HAP-1 (cell line): Measurements from ENCODE around the gene AKR1C2.
"Not testable (repeated sequence)": the region's sequence is repeated elsewhere in the genome, so short reads cannot be mapped to it uniquely, and the experiment has no call there.

ENCODE experiments used
- DNase-seq, 2 experiments: peaks; one replicate each; pipeline ENCODE4 v3.0.0-alpha.2; 2016 to 2020; ENCODE audit warnings: low spot score in 2 of 2
- H3K27me3 ChIP-seq: fragments of 250-450 bp; sonication (Bioruptor Pico); 2 replicates; pipeline ENCODE4 v1.5.1; 2020; ENCODE audit warnings: low read depth, mild to moderate bottlenecking, moderate library complexity
- H3K36me3 ChIP-seq: fragments of 250-450 bp; sonication (Bioruptor Pico); replicated peaks from 2 replicates; pipeline ENCODE4 v1.5.1; 2020; ENCODE audit warnings: mild to moderate bottlenecking
- H3K4me1 ChIP-seq: fragments of 250-450 bp; sonication (Bioruptor Pico); 2 replicates; pipeline ENCODE4 v1.5.1; 2020; ENCODE audit warnings: mild to moderate bottlenecking
- H3K4me3 ChIP-seq: fragments of 250-450 bp; sonication (Bioruptor Pico); 2 replicates; pipeline ENCODE4 v1.5.1; 2020; ENCODE audit warnings: mild to moderate bottlenecking, moderate library complexity
- H3K9me3 ChIP-seq: fragments of 250-450 bp; sonication (Bioruptor Pico); 2 replicates; pipeline ENCODE4 v1.5.1; 2020; ENCODE audit warnings: mild to moderate bottlenecking, moderate library complexity
- in situ Hi-C: fragments of 300-500 bp; cut with MboI; formaldehyde crosslinking; loops from 3 replicates; pipeline ENCODE4 v1.14.3; 2020; ENCODE audit warnings: low sequenced_read_pairs, inconsistent platforms, mixed read lengths

The AKR1C2 gene

DNA sequence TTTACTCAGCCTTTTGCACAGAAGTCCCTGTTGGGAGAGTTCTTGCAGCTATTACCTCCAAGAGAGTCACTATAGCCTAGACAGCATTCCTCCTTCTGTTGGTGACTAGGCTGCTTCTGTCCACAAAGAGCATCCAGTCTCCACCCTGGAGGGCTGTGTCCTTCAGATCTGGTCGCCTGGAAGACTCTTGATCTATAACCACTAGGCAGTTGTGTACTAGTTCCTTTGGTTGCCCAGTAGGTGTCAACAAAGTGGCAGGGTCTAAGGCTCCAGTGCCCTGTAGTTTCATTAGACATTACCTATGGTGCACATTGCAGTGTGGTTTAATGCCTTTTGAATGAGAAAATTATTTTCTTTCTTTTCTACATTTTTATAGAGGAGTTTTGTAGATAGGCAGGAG lies 11.3 kb upstream of the AKR1C2 start:
- Histone ChIP-seq H3K4me3 (no peak overlapping the region), H3K9me3 (no peaks in the 10 kb centered on the region), H3K4me1 (no peaks in the 10 kb centered on the region), H3K27me3 (no peaks in the 10 kb centered on the region), H3K36me3 (no peaks in the 10 kb centered on the region)
- in situ Hi-C loops = no loop called here
- DNase-seq = no peak

DNA sequence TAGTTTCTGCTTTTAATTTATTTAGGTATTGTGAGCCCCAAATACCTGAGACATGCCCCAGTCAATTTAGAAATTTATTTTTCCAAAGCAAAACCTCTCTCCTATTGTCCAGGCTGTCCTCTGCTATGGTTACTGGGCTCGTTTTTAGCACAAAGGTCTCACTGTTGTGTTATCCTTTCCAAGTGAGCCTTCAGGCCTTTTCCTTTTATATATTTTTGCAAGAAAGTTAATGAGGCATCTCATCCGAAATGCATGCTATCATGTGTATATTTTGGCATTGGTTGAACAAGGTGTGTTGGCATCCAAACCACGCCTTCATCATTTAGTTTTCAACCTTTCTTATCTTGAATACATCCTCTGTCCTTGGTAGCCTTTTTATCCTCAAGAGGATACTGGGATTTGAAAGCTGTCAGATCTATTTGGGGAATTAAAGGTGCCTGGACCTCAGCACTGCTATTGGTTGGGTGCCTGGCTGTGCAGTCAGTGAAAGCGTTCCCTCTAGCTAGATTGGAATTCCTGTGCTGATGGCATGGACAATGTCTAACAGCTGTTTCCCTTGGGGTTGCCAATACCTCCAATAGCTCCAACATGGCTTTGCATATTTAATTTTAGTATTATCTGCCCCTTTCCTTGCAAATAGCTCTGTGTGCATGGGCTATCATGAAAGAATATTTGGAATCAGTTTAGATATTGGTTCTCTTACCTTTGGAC lies 10.7 kb upstream of the AKR1C2 start:
- H3K4me1 ChIP-seq, H3K36me3 ChIP-seq, H3K27me3 ChIP-seq, H3K9me3 ChIP-seq, DNase-seq, H3K4me3 ChIP-seq, in situ Hi-C loops: not testable (repeated sequence)

DNA sequence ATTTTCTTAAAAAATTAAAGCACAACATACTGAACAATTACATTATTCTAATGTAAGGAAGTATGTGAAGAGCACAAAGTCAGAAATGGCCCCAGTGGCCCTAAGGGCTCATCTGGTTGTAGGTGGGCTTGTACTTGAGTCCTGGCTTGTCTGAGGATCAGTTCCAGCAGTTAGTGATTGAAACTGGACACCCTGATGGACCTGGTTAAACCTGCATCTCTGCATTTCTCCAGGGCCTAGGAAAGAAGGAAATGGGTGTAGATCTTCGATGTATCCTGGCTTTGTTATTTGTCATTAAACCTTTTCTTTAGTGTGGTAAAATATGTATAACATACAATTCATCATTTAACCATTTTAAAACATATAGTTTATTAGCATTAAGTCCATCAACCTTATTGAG lies 9.7 kb upstream of the AKR1C2 start:
- Histone ChIP-seq H3K9me3 (no peaks in the 10 kb centered on the region), H3K4me3 (no peak overlapping the region), H3K27me3 (no peaks in the 10 kb centered on the region), H3K36me3 (no peaks in the 10 kb centered on the region), H3K4me1 (no peaks in the 10 kb centered on the region)
- in situ Hi-C loops = no loop called here
- DNase-seq = no peak

DNA sequence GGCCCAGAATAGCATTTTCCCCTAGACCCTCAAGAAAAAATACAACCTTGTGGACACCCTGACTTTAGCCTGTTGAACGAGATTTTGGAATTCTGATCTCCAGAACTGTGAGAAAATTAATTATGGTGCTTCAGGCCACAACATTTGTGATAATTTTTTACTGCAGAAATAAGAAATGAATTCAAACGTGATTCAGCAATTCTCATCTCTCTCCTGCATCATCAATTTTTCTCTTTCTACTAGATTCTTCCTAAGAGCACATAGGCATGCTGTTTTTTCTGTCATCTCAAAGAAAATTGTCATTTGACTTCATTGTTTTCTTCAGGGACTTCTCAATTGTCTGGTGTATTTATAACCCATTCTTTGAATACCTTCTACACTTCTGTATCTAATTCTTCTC lies 8.9 kb upstream of the AKR1C2 start:
- no peaks in the 10 kb centered on the region for H3K36me3 ChIP-seq
- H3K4me1 ChIP-seq = no peaks in the 10 kb centered on the region
- H3K27me3 ChIP-seq = no peaks in the 10 kb centered on the region
- in situ Hi-C loops = no loop called here
- H3K9me3 ChIP-seq = no peaks in the 10 kb centered on the region
- no peak for DNase-seq
- no peak overlapping the region for H3K4me3 ChIP-seq

DNA sequence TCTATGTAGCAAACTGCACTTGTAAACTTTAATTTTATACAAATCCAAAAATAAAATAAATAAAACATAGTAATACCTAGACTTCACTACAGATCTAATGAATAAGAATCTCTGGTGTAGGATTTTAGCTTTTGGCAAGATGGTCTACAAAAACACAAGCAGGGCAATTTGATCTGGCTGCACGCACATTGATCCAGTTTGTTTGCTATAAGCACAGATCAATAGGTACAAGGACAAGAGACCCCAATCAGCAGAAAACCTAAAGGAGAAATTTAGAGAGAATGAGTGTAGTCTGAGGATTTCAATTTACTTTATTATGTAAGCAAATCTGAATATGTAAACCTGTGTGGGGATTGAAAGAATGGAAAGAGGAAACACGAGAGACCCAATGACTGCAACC lies 7.7 kb upstream of the AKR1C2 start:
- H3K27me3 ChIP-seq, DNase-seq, H3K4me3 ChIP-seq, in situ Hi-C loops, H3K4me1 ChIP-seq, H3K9me3 ChIP-seq, H3K36me3 ChIP-seq: not testable (repeated sequence)

DNA sequence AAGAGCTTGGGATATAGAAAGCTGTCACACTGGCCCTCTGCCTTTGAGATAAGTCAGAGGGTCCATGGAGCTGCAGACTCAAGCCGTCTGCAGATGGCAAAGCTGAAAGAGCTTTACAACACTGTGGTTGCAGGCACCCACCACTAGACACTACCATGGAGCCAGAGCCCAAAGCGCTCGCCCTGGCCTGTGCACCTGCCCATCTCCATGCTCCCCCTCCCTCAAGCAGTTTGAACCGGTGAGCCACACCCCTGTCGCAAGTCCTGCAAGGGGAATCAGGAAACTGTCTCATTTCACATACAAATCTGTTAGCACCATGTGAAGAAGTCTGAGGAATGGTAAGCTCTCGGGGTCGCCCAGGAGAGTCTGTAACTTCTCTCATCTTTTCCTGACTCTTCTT lies 6.4 kb upstream of the AKR1C2 start:
- DNase-seq, in situ Hi-C loops, H3K36me3 ChIP-seq, H3K4me1 ChIP-seq, H3K4me3 ChIP-seq, H3K9me3 ChIP-seq, H3K27me3 ChIP-seq: not testable (repeated sequence)

DNA sequence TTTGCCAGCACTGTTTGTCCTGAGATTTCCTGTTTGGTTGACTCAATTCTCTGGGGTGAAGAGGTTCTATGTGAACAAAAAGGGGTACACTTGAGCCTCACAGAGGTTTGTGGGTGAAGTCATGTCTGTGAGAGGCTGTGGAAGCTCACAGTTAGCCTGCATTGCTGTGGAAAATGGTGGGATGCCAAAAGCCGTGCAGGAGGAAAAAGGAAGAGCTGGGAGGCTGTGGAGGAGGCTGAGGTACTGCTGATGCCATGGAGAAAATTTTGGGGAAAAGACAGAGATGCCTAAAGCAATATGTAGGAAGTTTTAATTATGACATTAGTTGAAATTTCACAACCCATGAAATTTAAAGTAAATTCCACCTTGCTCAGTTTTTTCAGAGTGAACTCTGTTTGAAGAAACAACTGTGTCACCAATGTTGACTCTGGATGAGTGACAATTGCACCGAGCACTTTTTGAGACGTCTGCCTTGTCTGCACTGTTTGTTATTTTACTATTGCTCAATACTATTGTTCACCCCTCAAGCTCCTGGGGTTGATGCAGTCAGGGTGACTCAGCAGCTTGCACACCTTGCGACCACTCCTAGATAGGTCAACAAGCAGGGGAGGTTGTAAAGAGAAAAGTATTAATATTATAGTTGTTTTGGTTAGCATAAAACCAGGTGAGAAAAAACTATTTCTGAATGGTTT lies 5.3 kb upstream of the AKR1C2 start:
- DNase-seq, in situ Hi-C loops, H3K4me1 ChIP-seq, H3K27me3 ChIP-seq, H3K4me3 ChIP-seq, H3K9me3 ChIP-seq, H3K36me3 ChIP-seq: not testable (repeated sequence)

DNA sequence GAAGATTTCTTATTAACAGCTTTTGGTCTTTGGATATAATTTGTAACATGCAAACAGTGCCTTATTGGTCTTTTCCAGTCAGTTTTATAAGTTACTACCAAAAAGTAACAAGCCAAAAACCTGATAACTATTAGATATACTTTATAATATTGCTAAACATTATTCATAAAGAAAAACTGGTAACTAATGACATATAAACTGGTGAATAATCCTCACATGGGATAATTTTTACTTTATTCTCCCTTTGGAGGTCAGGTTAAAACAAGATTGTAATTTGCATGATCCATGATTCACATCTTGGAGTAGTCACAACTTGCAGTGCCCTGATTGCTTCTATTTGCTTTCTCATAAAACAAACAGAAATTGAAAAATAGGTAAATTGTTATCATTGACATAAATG lies 844 bp upstream of the AKR1C2 start:
- H3K4me1 ChIP-seq, DNase-seq, H3K9me3 ChIP-seq, H3K27me3 ChIP-seq, in situ Hi-C loops, H3K4me3 ChIP-seq, H3K36me3 ChIP-seq: not testable (repeated sequence)

DNA sequence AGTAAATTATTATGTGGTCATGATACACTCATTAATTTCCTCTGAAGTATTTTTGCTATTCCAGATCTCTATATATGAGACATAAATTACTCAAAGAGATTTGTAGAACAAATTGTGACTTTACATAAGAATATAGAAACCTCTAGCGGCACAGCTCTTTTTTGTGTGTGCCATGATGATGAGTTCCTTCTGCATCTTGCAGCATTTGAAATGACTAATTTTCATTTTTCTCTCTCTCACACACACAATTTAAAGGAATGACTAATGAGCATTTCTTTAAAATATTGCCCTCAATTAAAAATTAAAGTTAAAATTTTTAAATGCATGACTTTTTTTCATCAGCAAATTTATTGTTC lies 351 bp upstream of the AKR1C2 start:
- DNase-seq, H3K36me3 ChIP-seq, in situ Hi-C loops, H3K9me3 ChIP-seq, H3K4me1 ChIP-seq, H3K4me3 ChIP-seq, H3K27me3 ChIP-seq: not testable (repeated sequence)

DNA sequence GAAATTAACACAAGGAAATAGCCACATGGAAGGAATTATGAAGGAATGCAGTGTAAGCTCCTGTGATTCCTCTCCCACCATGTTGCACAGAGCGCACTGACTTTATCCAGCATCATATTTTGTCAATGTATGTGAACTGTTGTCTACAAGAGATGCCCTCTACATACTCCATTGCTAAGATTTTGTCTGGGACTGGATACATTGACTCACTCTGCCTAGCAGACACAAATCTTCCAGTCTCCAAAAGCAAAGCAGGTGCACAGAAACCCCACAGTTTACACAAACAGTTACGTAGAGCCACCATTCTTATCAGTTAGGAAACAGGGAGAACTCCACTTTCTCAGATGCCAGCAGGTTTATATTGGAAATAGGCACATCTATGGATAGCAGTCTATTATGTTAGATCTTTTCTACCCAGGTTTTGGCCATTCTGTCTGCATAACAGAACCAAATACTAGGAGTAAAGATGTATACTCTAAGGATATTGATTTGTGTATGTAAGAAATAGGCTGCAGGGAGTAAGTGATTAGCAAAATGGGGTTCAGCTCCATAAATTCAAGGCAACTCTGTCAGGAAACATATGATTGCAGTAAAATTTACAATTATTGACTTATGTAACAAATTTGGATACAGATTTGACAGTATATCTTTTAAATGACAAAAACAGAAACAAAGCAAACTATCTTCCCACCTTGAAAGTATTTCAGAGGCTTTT lies 1.5 kb downstream of the AKR1C2 start:
- no peaks in the 10 kb centered on the region for H3K27me3 ChIP-seq
- in situ Hi-C loops = no loop called here
- no peak for DNase-seq
- no peaks in the 10 kb centered on the region for H3K9me3 ChIP-seq
- no peaks in the 10 kb centered on the region for H3K36me3 ChIP-seq
- no peaks in the 10 kb centered on the region for H3K4me1 ChIP-seq
- H3K4me3 ChIP-seq = no peak overlapping the region

DNA sequence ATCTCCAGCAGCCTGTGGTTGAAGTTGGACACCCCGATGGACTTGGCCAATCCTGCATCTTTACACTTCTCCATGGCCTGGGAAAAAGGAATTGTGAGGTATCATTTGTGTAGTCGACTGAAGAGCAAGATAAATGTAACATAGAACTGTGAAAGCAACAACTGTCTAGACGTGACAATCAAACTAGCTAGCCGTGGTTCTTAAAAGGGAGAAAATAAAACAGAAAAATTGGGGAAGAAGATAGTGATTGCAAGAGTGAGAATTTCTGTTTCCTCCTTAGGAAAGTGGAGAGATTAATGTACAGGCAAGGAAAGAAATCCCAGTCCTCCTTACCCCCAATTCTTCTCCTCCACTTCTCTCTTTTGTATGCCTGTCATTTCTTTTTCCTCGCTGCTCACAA lies 5.0 kb downstream of the AKR1C2 start:
- Histone ChIP-seq H3K27me3 (no peaks in the 10 kb centered on the region), H3K9me3 (no peaks in the 10 kb centered on the region), H3K4me3 (no peak overlapping the region), H3K4me1 (no peaks in the 10 kb centered on the region), H3K36me3 (no peaks in the 10 kb centered on the region)
- in situ Hi-C loops = no loop called here
- no peak for DNase-seq

DNA sequence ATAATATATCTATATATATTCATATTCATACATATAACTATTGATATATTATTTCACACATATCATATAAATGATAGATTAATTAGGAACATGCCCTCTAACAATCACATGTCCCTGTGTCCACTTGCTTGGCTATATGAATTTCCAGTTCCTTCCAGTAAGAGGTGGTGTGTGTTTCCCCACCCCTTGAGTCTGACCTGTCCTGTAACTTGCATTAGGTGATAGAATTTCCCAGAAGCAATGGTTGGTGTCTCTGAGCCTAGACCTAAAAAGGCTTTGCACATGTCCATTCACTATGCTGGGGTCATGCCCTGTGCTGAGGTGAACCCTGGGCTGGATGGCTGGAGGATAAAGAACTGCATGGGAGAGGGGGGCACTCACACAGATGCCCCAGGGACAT lies 9.4 kb downstream of the AKR1C2 start:
- H3K27me3 ChIP-seq, H3K4me1 ChIP-seq, DNase-seq, H3K9me3 ChIP-seq, H3K36me3 ChIP-seq, H3K4me3 ChIP-seq, in situ Hi-C loops: not testable (repeated sequence)

DNA sequence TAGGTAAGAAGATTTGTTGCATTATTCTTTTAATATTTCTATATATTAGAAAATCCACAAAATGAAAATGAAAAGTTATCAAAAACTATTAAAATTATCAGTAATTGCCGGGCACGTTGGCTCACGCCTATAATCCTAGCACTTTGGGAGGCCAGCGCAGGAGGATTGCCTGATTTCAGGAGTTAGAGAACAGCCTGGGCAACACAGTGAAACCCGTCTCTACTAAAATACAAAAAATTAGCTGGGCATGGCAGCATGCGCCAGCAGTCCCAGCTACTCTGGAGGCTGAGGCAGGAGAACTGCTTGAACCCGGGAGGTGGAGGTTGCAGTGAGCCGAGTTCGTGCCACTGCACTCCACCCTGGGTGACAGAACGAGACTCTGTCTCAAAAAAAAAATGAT lies 11.1 kb downstream of the AKR1C2 start:
- H3K4me3 ChIP-seq, H3K4me1 ChIP-seq, H3K27me3 ChIP-seq, in situ Hi-C loops, H3K9me3 ChIP-seq, DNase-seq, H3K36me3 ChIP-seq: not testable (repeated sequence)

DNA sequence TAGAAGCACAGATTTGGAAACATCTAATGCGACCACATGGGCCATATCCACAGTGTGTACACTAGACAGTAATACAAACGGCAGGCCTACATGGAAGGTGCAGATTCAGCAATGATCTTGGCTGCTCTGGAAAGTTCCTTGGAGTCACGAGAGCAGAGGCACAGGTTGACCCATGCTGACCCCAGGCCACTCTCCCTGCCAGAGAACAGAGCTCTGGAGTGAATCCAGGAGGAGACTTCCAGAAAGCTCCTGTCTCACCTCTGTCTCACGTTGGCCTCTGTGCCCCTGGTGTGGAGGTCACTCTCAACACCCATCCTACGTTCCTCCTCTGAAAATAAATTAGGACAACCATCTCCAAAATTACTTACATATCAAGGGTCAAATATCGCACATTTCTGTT lies 12.2 kb downstream of the AKR1C2 start:
- H3K4me3 ChIP-seq, in situ Hi-C loops, H3K36me3 ChIP-seq, H3K4me1 ChIP-seq, H3K9me3 ChIP-seq, H3K27me3 ChIP-seq, DNase-seq: not testable (repeated sequence)
